Activated CD4-positive, alpha-beta T cell treated with anti-CD3 and anti-CD28 coated beads for 36 hours (primary cell): ENCODE results near the gene TAF6. TPM values are rescaled to one million over a fixed set of nuclear protein-coding genes. Genes with fewer than 3 reads are reported as not detected.

Experiments
- ATAC-seq: fragments of 200-7000 bp; cut with Tn5 transposase; one replicate; pipeline ENCODE4 v1.10.0; 2021; ENCODE audit warnings: mild to moderate bottlenecking, moderate library complexity
- CTCF ChIA-PET: fragments of 350-600 bp; sonication (Branson Sonifier 250); formaldehyde crosslinking; loops from one replicate; lab custom pipeline; 2021; ENCODE audit warnings: antibody characterized with exemption; lab: Charles Lee
- POLR2A ChIA-PET: fragments of 350-600 bp; sonication (Branson Sonifier 250); formaldehyde crosslinking; loops from one replicate; lab custom pipeline; 2021; ENCODE audit warnings: antibody characterized with exemption, inconsistent platforms; lab: Charles Lee
- DNase-seq: peaks from one replicate; pipeline ENCODE4 v3.0.0-alpha.2; 2020
- H3K27ac Mint-ChIP-seq: one replicate; pipeline ENCODE4 v1.8.0; 2021; ENCODE audit warnings: mixed read lengths
- H3K27me3 Mint-ChIP-seq: one replicate; pipeline ENCODE4 v1.8.0; 2021; ENCODE audit warnings: mixed read lengths
- H3K36me3 Mint-ChIP-seq: one replicate; pipeline ENCODE4 v1.8.0; 2021; ENCODE audit warnings: low read depth, mixed read lengths
- H3K4me1 Mint-ChIP-seq: one replicate; pipeline ENCODE4 v1.8.0; 2021; ENCODE audit warnings: mixed read lengths
- H3K4me3 Mint-ChIP-seq: one replicate; pipeline ENCODE4 v1.8.0; 2021; ENCODE audit warnings: mild to moderate bottlenecking, moderate library complexity, mixed read lengths
- H3K9me3 Mint-ChIP-seq: one replicate; pipeline ENCODE4 v1.8.0; 2021; ENCODE audit warnings: low read depth, mixed read lengths
- intact Hi-C, 2 experiments: fragments of 100-400 bp; cut with DNase I in 1 of 2; cut with micrococcal nuclease in 1 of 2; formaldehyde crosslinking; loops; one replicate each; pipeline versions ENCODE4 v1.14.2 to v1.15.1; 2022 to 2024; cut with DNase I, micrococcal nuclease
- total RNA-seq, 2 experiments: library from RNA; stranded (reverse); gene quantifications; one replicate each; pipeline ENCODE4 v1.2.3, GENCODE V29; 2021

The TAF6 gene
- total RNA-seq, 2 experiments from 2014 or later, result 54.3 to 59.5 TPM

GRCh38 chr7:100074841-100075240, 44.3 kb downstream of the TAF6 start:
- Mint-ChIP-seq H3K27me3 (no peaks in the 10 kb centered on the region), H3K36me3 (peaks cover 81% of the 10 kb centered on the region), H3K9me3 (peaks cover 25% of the 10 kb centered on the region), H3K4me3 (no peak overlapping the region), H3K4me1 (peaks cover 7% of the 10 kb centered on the region), H3K27ac (no peak overlapping the region)
- CTCF ChIA-PET, result interaction anchor here (0.8 kb wide), 1 partner anchor 134 kb away, joined by 4 read pairs; no protein-coding TSS in a partner anchor
- ATAC-seq (no peak), DNase-seq (no peak)
- POLR2A ChIA-PET, result no interaction called here
- intact Hi-C loops, result no loop called here

GRCh38 chr7:100072462-100072861, 46.7 kb downstream of the TAF6 start:
- DNase-seq (no peak), ATAC-seq (no peak)
- ChIA-PET CTCF (interaction anchor here (0.6 to 0.8 kb wide), 2 partner anchors 9 to 26 kb away, joined by 3 read pairs; no protein-coding TSS in a partner anchor), POLR2A (interaction anchor here (0.6 kb wide), 1 partner anchor 177 kb away, joined by 3 read pairs; no protein-coding TSS in a partner anchor)
- Mint-ChIP-seq H3K4me3 (no peak overlapping the region), H3K4me1 (no peaks in the 10 kb centered on the region), H3K27me3 (no peaks in the 10 kb centered on the region), H3K27ac (no peak overlapping the region), H3K9me3 (peaks cover 25% of the 10 kb centered on the region), H3K36me3 (peaks cover 82% of the 10 kb centered on the region)
- intact Hi-C loops, result no loop called here

GRCh38 chr7:100071018-100071723, 48.0 kb downstream of the TAF6 start:
- intact Hi-C loops, result no loop called here
- Mint-ChIP-seq H3K4me1 (no peaks in the 10 kb centered on the region), H3K27me3 (no peaks in the 10 kb centered on the region), H3K9me3 (peaks cover 25% of the 10 kb centered on the region), H3K4me3 (no peak overlapping the region), H3K36me3 (peaks cover 74% of the 10 kb centered on the region), H3K27ac (no peak overlapping the region)
- ChIA-PET CTCF (interaction anchor here (0.5 to 1.2 kb wide), 3 partner anchors 146 to 537 kb away, joined by 3 to 4 read pairs (median 3); no protein-coding TSS in a partner anchor), POLR2A (interaction anchor here (0.7 kb wide), 2 partner anchors 152 to 530 kb away, joined by 3 to 4 read pairs; partner anchors contain the start of gene TRIM4)
- ATAC-seq (no peak), DNase-seq (no peak)

GRCh38 chr7:100069991-100070390, 49.2 kb downstream of the TAF6 start:
- Mint-ChIP-seq H3K27me3 (no peaks in the 10 kb centered on the region), H3K4me3 (no peak overlapping the region), H3K9me3 (peaks cover 25% of the 10 kb centered on the region), H3K27ac (no peak overlapping the region), H3K4me1 (no peaks in the 10 kb centered on the region), H3K36me3 (peaks cover 68% of the 10 kb centered on the region)
- ATAC-seq (no peak), DNase-seq (no peak)
- CTCF ChIA-PET, result interaction anchor here (0.8 to 1.5 kb wide), 2 partner anchors 90 to 151 kb away, joined by 3 to 4 read pairs; no protein-coding TSS in a partner anchor
- intact Hi-C loops, result no loop called here
- POLR2A ChIA-PET, result no interaction called here

- Mint-ChIP-seq H3K27me3 (no peaks in the 10 kb centered on the region), H3K27ac (no peak overlapping the region), H3K36me3 (peaks cover 46% of the 10 kb centered on the region), H3K9me3 (peaks cover 18% of the 10 kb centered on the region), H3K4me1 (no peaks in the 10 kb centered on the region), H3K4me3 (no peak overlapping the region)
- intact Hi-C loops, result no loop called here
- ATAC-seq, result no peak
- ChIA-PET POLR2A (no interaction called here), CTCF (interaction anchor here (0.6 to 1.0 kb wide), 3 partner anchors 9 to 508 kb away, joined by 3 read pairs; no protein-coding TSS in a partner anchor)
- DNase-seq, result no peak
Observed at GRCh38 chr7:100066953-100067352, 52.2 kb downstream of the TAF6 start.

- Mint-ChIP-seq H3K27ac (no peak overlapping the region), H3K4me3 (no peak overlapping the region), H3K4me1 (no peaks in the 10 kb centered on the region), H3K27me3 (no peaks in the 10 kb centered on the region), H3K9me3 (peaks cover 5% of the 10 kb centered on the region), H3K36me3 (peaks cover 32% of the 10 kb centered on the region)
- ATAC-seq (no peak), DNase-seq (no peak)
- ChIA-PET POLR2A (interaction anchor here (0.5 kb wide), 1 partner anchor 25 kb away, joined by 4 read pairs; no protein-coding TSS in a partner anchor), CTCF (no interaction called here)
- intact Hi-C loops, result no loop called here
Observed at GRCh38 chr7:100065452-100066186, 53.5 kb downstream of the TAF6 start.

GRCh38 chr7:100064162-100064561, 55.0 kb downstream of the TAF6 start:
- Mint-ChIP-seq H3K27ac (no peak overlapping the region), H3K36me3 (peaks cover 23% of the 10 kb centered on the region), H3K9me3 (no peaks in the 10 kb centered on the region), H3K4me1 (no peaks in the 10 kb centered on the region), H3K27me3 (no peaks in the 10 kb centered on the region), H3K4me3 (no peak overlapping the region)
- CTCF ChIA-PET, result interaction anchor here (1.2 kb wide), 1 partner anchor 9 kb away, joined by 3 read pairs; no protein-coding TSS in a partner anchor
- POLR2A ChIA-PET, result no interaction called here
- intact Hi-C loops, result no loop called here
- no peak for ATAC-seq
- no peak for DNase-seq

- ATAC-seq (no peak), DNase-seq (no peak)
- CTCF ChIA-PET, result interaction anchor here (0.6 to 1.2 kb wide), 3 partner anchors 9 to 899 kb away, joined by 3 read pairs; no protein-coding TSS in a partner anchor
- H3K36me3 Mint-ChIP-seq, result peaks cover 23% of the 10 kb centered on the region
- H3K4me1 Mint-ChIP-seq, result no peaks in the 10 kb centered on the region
- no peaks in the 10 kb centered on the region for H3K9me3 Mint-ChIP-seq
- intact Hi-C loops, result no loop called here
- H3K4me3 Mint-ChIP-seq, result no peak overlapping the region
- H3K27me3 Mint-ChIP-seq, result no peaks in the 10 kb centered on the region
- H3K27ac Mint-ChIP-seq, result no peak overlapping the region
- POLR2A ChIA-PET, result interaction anchor here (0.6 kb wide), 1 partner anchor 145 kb away, joined by 9 read pairs; no protein-coding TSS in a partner anchor
Observed at GRCh38 chr7:100063376-100063775, 55.8 kb downstream of the TAF6 start.

- H3K27ac Mint-ChIP-seq, result no peak overlapping the region
- intact Hi-C loops, result no loop called here
- CTCF ChIA-PET, result no interaction called here
- H3K4me1 Mint-ChIP-seq, result no peaks in the 10 kb centered on the region
- H3K4me3 Mint-ChIP-seq, result no peak overlapping the region
- POLR2A ChIA-PET, result interaction anchor here (0.5 kb wide), 1 partner anchor 51 kb away, joined by 3 read pairs; no protein-coding TSS in a partner anchor
- peaks cover 19% of the 10 kb centered on the region for H3K36me3 Mint-ChIP-seq
- H3K27me3 Mint-ChIP-seq, result no peaks in the 10 kb centered on the region
- H3K9me3 Mint-ChIP-seq, result no peaks in the 10 kb centered on the region
- no peak for ATAC-seq
- DNase-seq, result no peak
Observed at GRCh38 chr7:100061518-100062193, 57.5 kb downstream of the TAF6 start.

- CTCF ChIA-PET, result interaction anchor here (0.6 to 1.0 kb wide), 2 partner anchors 23 to 146 kb away, joined by 3 to 6 read pairs; no protein-coding TSS in a partner anchor
- H3K36me3 Mint-ChIP-seq, result peaks cover 10% of the 10 kb centered on the region
- H3K9me3 Mint-ChIP-seq, result no peaks in the 10 kb centered on the region
- POLR2A ChIA-PET, result no interaction called here
- H3K27ac Mint-ChIP-seq, result no peak overlapping the region
- no peaks in the 10 kb centered on the region for H3K4me1 Mint-ChIP-seq
- no peak overlapping the region for H3K4me3 Mint-ChIP-seq
- intact Hi-C loops, result no loop called here
- ATAC-seq (no peak), DNase-seq (no peak)
- H3K27me3 Mint-ChIP-seq, result no peaks in the 10 kb centered on the region
Observed at GRCh38 chr7:100059251-100059739, 59.9 kb downstream of the TAF6 start.
